ENCODE measurements around the gene RASGRP3.

- TF ChIP-seq CTCF (IDR thresholded peaks at IDR 0.05 in 8 of 11, conservative IDR thresholded peaks at IDR 0.05 in 3 of 11) = no peak
- TF ChIP-seq POLR2A (IDR thresholded peaks at IDR 0.05) = no peak
- TF ChIP-seq POLR2AphosphoS5 (IDR thresholded peaks at IDR 0.05) = no peak
These were observed 49.7 kb downstream of the RASGRP3 start for GRCh38 chr2:33526132-33526531.
